DND-41 (cell line): ENCODE measurements around the gene GNA14.
"Not testable (repeated sequence)": the region's sequence is repeated elsewhere in the genome, so short reads cannot be mapped to it uniquely, and the experiment has no call there.

Experiments used
- CTCF ChIP-seq: IDR thresholded peaks from 2 replicates; pipeline ENCODE4 v1.5.1; 2012; ENCODE audit warnings: borderline replicate concordance, low read length, moderate library complexity, mild to moderate bottlenecking; ENCODE audit not compliant: poor library complexity, severe bottlenecking; ENCODE audit errors: extremely low read depth
- EZH2 ChIP-seq: IDR thresholded peaks from 3 replicates; pipeline ENCODE4 v1.6.1; 2012; ENCODE audit warnings: borderline replicate concordance, low read depth, mild to moderate bottlenecking, moderate library complexity, low read length, inconsistent platforms; ENCODE audit not compliant: severe bottlenecking

GRCh38 chr9:77490279-77490678, 157.8 kb downstream of the GNA14 start:
- not testable (repeated sequence) for TF ChIP-seq CTCF, EZH2
